Spleen (tissue), 7 donors: ENCODE data around the gene TNFAIP2.

Experiments
- CTCF ChIP-seq, 11 experiments: fragments of 200-600 bp in 7 of 11; fragments of 450-650 bp in 4 of 11; sonication (generic) in 4 of 11; IDR thresholded peaks in 8 of 11; conservative IDR thresholded peaks in 3 of 11; 1 replicate in 7 of 11; 2 replicates in 4 of 11; pipeline versions ENCODE4 v1.4.0 to v1.8.0; 2016 to 2021; ENCODE audit warnings: antibody characterized with exemption in 11 of 11, inconsistent platforms in 4 of 11, mild to moderate bottlenecking in 1 of 11
- POLR2A ChIP-seq, 3 donors: fragments of 450-650 bp; IDR thresholded peaks; one replicate each; pipeline ENCODE4 v1.5.1; 2017; ENCODE audit warnings: antibody characterized with exemption in 3 of 3, mild to moderate bottlenecking in 1 of 3
- POLR2AphosphoS5 ChIP-seq, 3 donors: sonication (generic); formaldehyde crosslinking; IDR thresholded peaks; one replicate each; pipeline ENCODE4 v1.5.1; 2017; ENCODE audit warnings: antibody characterized with exemption in 3 of 3
- donor health status: DM: no; HTN: no; CAD: no; lungs with moderate emphysema.
- donor health status: DM: no; HTN: no; CAD: no.
- donor health status: DM: no; HTN: no; CAD: no.

- TF ChIP-seq CTCF (IDR thresholded peaks at IDR 0.05 in 8 of 11, conservative IDR thresholded peaks at IDR 0.05 in 3 of 11) (no peak), POLR2A (IDR thresholded peaks at IDR 0.05) (no peak), POLR2AphosphoS5 (IDR thresholded peaks at IDR 0.05) (peak in 1 of 3 donors; percentile 32)
These were observed 6.6 kb upstream of the TNFAIP2 start for GRCh38 chr14:103116636-103117035.
